SK-N-SH (cell line): ENCODE measurements around the gene MTA3. TPM values are rescaled to one million over a fixed set of nuclear protein-coding genes. Genes with fewer than 3 reads are reported as not detected.

Source experiments
- CTCF ChIA-PET: fragments of 300-600, 350-600 bp; formaldehyde crosslinking; extraction: SDS; loops from one replicate; lab custom pipeline; 2021; lab: Yijun Ruan, JAX
- POLR2A ChIA-PET: fragments of 350-600 bp; sonication (Branson Sonifier 250); formaldehyde crosslinking; extraction: SDS; loops from one replicate; lab custom pipeline; 2020; ENCODE audit warnings: antibody characterized with exemption, inconsistent platforms; lab: Yijun Ruan, JAX
- DNase-seq: peaks from one replicate; pipeline ENCODE4 v3.0.0; 2012
- H2AFZ ChIP-seq: fragments of 200-600 bp; sonication (generic); 2 replicates; pipeline ENCODE4 v1.8.1; 2016; ENCODE audit warnings: antibody characterized with exemption, mild to moderate bottlenecking, low read depth
- H3F3A ChIP-seq: fragments of 200-600 bp; sonication (generic); replicated peaks from 2 replicates; pipeline ENCODE3; 2016; ENCODE audit warnings: antibody characterized with exemption, mild to moderate bottlenecking; ENCODE audit not compliant: insufficient read depth
- H3K27ac ChIP-seq, 2 experiments: fragments of 200-500 bp in 1 of 2; fragments of 200-600 bp in 1 of 2; sonication (Bioruptor generic) in 1 of 2; sonication (generic), shearing (Covaris generic) in 1 of 2; 2 replicates each; pipeline versions ENCODE4 v1.5.1 to v1.6.1; 2014 to 2016; ENCODE audit warnings: low read depth in 2 of 2, inconsistent platforms in 1 of 2, low read length in 1 of 2, mild to moderate bottlenecking in 1 of 2, mixed read lengths in 1 of 2
- H3K27me3 ChIP-seq: fragments of 200-600 bp; sonication (generic), shearing (Covaris generic); 2 replicates; pipeline ENCODE4 v1.6.1; 2016; ENCODE audit warnings: mixed run types; ENCODE audit not compliant: insufficient read depth
- H3K36me3 ChIP-seq, 2 experiments: fragments of 200-500 bp in 1 of 2; fragments of 200-600 bp in 1 of 2; sonication (Bioruptor generic) in 1 of 2; sonication (generic) in 1 of 2; replicated peaks in 1 of 2; 2 replicates each; pipeline versions ENCODE3 to v1.5.1; 2014 to 2016; ENCODE audit warnings: low read length in 1 of 2, mild to moderate bottlenecking in 1 of 2; ENCODE audit not compliant: insufficient read depth in 2 of 2, control insufficient read depth in 1 of 2
- H3K4me1 ChIP-seq, 2 experiments: fragments of 200-500 bp in 1 of 2; fragments of 200-600 bp in 1 of 2; sonication (Bioruptor generic) in 1 of 2; sonication (generic), shearing (Covaris generic) in 1 of 2; 2 replicates each; pipeline versions ENCODE4 v1.5.1 to v1.6.1; 2014 to 2016; ENCODE audit warnings: low read depth in 1 of 2, low read length in 1 of 2, mixed run types in 1 of 2; ENCODE audit not compliant: insufficient read depth in 2 of 2, control insufficient read depth in 1 of 2
- H3K4me2 ChIP-seq: fragments of 200-600 bp; sonication (generic), shearing (Covaris generic); 2 replicates; pipeline ENCODE4 v1.6.1; 2017; ENCODE audit warnings: mixed run types
- H3K4me3 ChIP-seq, 2 experiments: fragments of 200-500 bp in 1 of 2; fragments of 200-600 bp in 1 of 2; sonication (Bioruptor generic) in 1 of 2; sonication (generic), shearing (Covaris generic) in 1 of 2; 2 replicates each; pipeline versions ENCODE4 v1.5.1 to v1.8.1; 2014 to 2016; ENCODE audit warnings: low read depth in 2 of 2, inconsistent platforms in 1 of 2, low read length in 1 of 2, mild to moderate bottlenecking in 1 of 2, mixed read lengths in 1 of 2, moderate library complexity in 1 of 2
- H3K79me2 ChIP-seq: fragments of 200-600 bp; sonication (generic); 2 replicates; pipeline ENCODE4 v1.8.1; 2017; ENCODE audit warnings: mild to moderate bottlenecking; ENCODE audit not compliant: insufficient read depth
- H3K9ac ChIP-seq: fragments of 200-600 bp; sonication (generic); 2 replicates; pipeline ENCODE4 v1.6.1; 2017; ENCODE audit warnings: mixed run types
- H3K9me2 ChIP-seq: fragments of 200-600 bp; sonication (generic); 2 replicates; pipeline ENCODE4 v1.6.1; 2017; ENCODE audit warnings: mixed run types
- H3K9me3 ChIP-seq: fragments of 200-600 bp; sonication (generic); 2 replicates; pipeline ENCODE4 v1.6.1; 2017; ENCODE audit warnings: mixed run types, mild to moderate bottlenecking, moderate library complexity
- H4K20me1 ChIP-seq: fragments of 200-600 bp; sonication (generic); 2 replicates; pipeline ENCODE4 v1.6.1; 2017; ENCODE audit warnings: mild to moderate bottlenecking, mixed run types; ENCODE audit not compliant: insufficient read depth
- CHD2 ChIP-seq: fragments of 150-350 bp; IDR thresholded peaks from 2 replicates; pipeline ENCODE4 v1.6.1; 2018; ENCODE audit warnings: low read length; ENCODE audit not compliant: partially characterized antibody
- CTCF ChIP-seq: fragments of 200-600 bp; sonication (generic); IDR thresholded peaks from 2 replicates; pipeline ENCODE4 v1.6.1; 2017; ENCODE audit warnings: antibody characterized with exemption, mild to moderate bottlenecking, moderate library complexity
- FOXM1 ChIP-seq: IDR thresholded peaks from 2 replicates; pipeline ENCODE4 v1.4.0; 2012; ENCODE audit warnings: low read depth, mild to moderate bottlenecking
- GABPA ChIP-seq: IDR thresholded peaks from 2 replicates; pipeline ENCODE4 v1.4.0; 2012; ENCODE audit warnings: low read depth, mild to moderate bottlenecking
- GATA2 ChIP-seq: sonication (generic); formaldehyde crosslinking; IDR thresholded peaks from 2 replicates; pipeline ENCODE4 v1.5.0; 2020; ENCODE audit warnings: mild to moderate bottlenecking, missing genetic modification reagents
- IRF3 ChIP-seq: fragments of 150-350 bp; IDR thresholded peaks from 2 replicates; pipeline ENCODE4 v1.6.1; 2016; ENCODE audit warnings: mild to moderate bottlenecking, low read depth, low read length
- MEF2A ChIP-seq: IDR thresholded peaks from 2 replicates; pipeline ENCODE4 v1.4.0; 2012; ENCODE audit warnings: low read depth, borderline replicate concordance
- NRF1 ChIP-seq: IDR thresholded peaks from 2 replicates; pipeline ENCODE4 v1.6.1; 2012; ENCODE audit warnings: low read depth, mild to moderate bottlenecking, low read length
- POLR2AphosphoS5 ChIP-seq: IDR thresholded peaks from 2 replicates; pipeline ENCODE4 v1.6.1; 2012; ENCODE audit warnings: low read depth, low read length
- RAD21 ChIP-seq: IDR thresholded peaks from 2 replicates; pipeline ENCODE4 v1.6.1; 2012; ENCODE audit warnings: mild to moderate bottlenecking, low read length
- RFX5 ChIP-seq: IDR thresholded peaks from 2 replicates; pipeline ENCODE4 v1.6.1; 2012; ENCODE audit warnings: mild to moderate bottlenecking, improper control_type of control experiment, low read length
- RXRA ChIP-seq: IDR thresholded peaks from 2 replicates; pipeline ENCODE4 v1.4.0; 2012; ENCODE audit warnings: low read depth, mild to moderate bottlenecking, borderline replicate concordance
- SIN3A ChIP-seq: IDR thresholded peaks from 2 replicates; pipeline ENCODE4 v1.6.1; 2012; ENCODE audit warnings: low read depth, mild to moderate bottlenecking, low read length, moderate library complexity, borderline replicate concordance
- TAF1 ChIP-seq: IDR thresholded peaks from 2 replicates; pipeline ENCODE4 v1.6.1; 2012; ENCODE audit warnings: low read depth, mild to moderate bottlenecking, low read length, moderate library complexity, borderline replicate concordance
- TCF12 ChIP-seq: IDR thresholded peaks from 2 replicates; pipeline ENCODE4 v1.4.0; 2012
- WGBS: methylation state at CpG from one replicate; pipeline ENCODE4 v1.1.6; 2017; ENCODE audit warnings: low lambda C conversion rate; 5-methylcytosine and 5-hydroxymethylcytosine counted together
- polyA plus RNA-seq, 3 experiments: library from polyadenylated mRNA; depleted of rRNA; stranded (reverse); fragments of >200 nt; gene quantifications; 2 replicates each; pipeline ENCODE4 v1.2.3, GENCODE V29; 2012

The MTA3 gene
- polyA plus RNA-seq, 1 of the 3 experiments (the other 2 are of a cell fraction) = 30.8 TPM

GRCh38 chr2:42781181-42781580, 212.7 kb downstream of the MTA3 start:
- no peak for DNase-seq
- CTCF ChIA-PET = no interaction called here
- H3K9ac ChIP-seq = no peak overlapping the region
- no peaks in the 10 kb centered on the region for H3K9me2 ChIP-seq
- H3K79me2 ChIP-seq = no peaks in the 10 kb centered on the region
- H3K4me2 ChIP-seq = no peak overlapping the region
- no peaks in the 10 kb centered on the region for H3F3A ChIP-seq
- H3K9me3 ChIP-seq = no peaks in the 10 kb centered on the region; the same call in none of the 2 replicates
- no peaks in the 10 kb centered on the region for H3K27me3 ChIP-seq
- 8% methylated on average over 1 of the region's 1 CpG for WGBS
- TF ChIP-seq NRF1 = no peak
- TF ChIP-seq GATA2 (CRISPR knock-in tag) = no peak
- TF ChIP-seq FOXM1 = no peak
- no peak for TF ChIP-seq TAF1
- TF ChIP-seq POLR2AphosphoS5 = no peak
- no peak for TF ChIP-seq MEF2A
- no peak for TF ChIP-seq RFX5
- TF ChIP-seq, all 33 proteins: peak for 0
- no peaks in the 10 kb centered on the region for H3K36me3 ChIP-seq
- peaks cover 0 to 7% of the 10 kb centered on the region in 2 experiments; a peak in 1 of 4 replicates for H3K4me1 ChIP-seq
- no peak overlapping the region for H3K27ac ChIP-seq
- no peak overlapping the region for H3K4me3 ChIP-seq
- H2AFZ ChIP-seq = no peak overlapping the region
- no peaks in the 10 kb centered on the region for H4K20me1 ChIP-seq
- POLR2A ChIA-PET = no interaction called here

- Histone ChIP-seq H3K4me2 (no peak overlapping the region), H3K9me2 (no peaks in the 10 kb centered on the region), H3K9ac (no peak overlapping the region), H3K4me3 (no peak overlapping the region), H4K20me1 (no peaks in the 10 kb centered on the region), H3K36me3 (no peaks in the 10 kb centered on the region), H3K79me2 (no peaks in the 10 kb centered on the region), H3F3A (no peaks in the 10 kb centered on the region), H2AFZ (no peak overlapping the region), H3K4me1 (peaks cover 0 to 26% of the 10 kb centered on the region in 2 experiments; a peak in 1 of 4 replicates), H3K27ac (no peak overlapping the region), H3K9me3 (no peaks in the 10 kb centered on the region; the same call in 1 of the 2 replicates), H3K27me3 (no peaks in the 10 kb centered on the region)
- TF ChIP-seq TCF12 = no peak
- TF ChIP-seq CHD2 = no peak
- TF ChIP-seq CTCF = no peak
- no peak for TF ChIP-seq GABPA
- TF ChIP-seq SIN3A = no peak
- no peak for TF ChIP-seq IRF3
- TF ChIP-seq FOXM1 = no peak
- TF ChIP-seq RAD21 = no peak
- no peak for TF ChIP-seq RXRA
- ChIA-PET POLR2A (no interaction called here), CTCF (interaction anchor here (0.7 to 1.2 kb wide), 2 partner anchors 14 to 26 kb away, joined by 3 read pairs; no protein-coding TSS in a partner anchor)
- no peak for DNase-seq
- 78% methylated on average over 8 of the region's 9 CpGs for WGBS
These were observed 215.1 kb downstream of the MTA3 start for GRCh38 chr2:42783511-42783910.
